GM18861 (cell line): Measurements from ENCODE around the gene ZFP91.

Experiments
- ATAC-seq: cut with Tn5 transposase; IDR thresholded peaks from one replicate; pipeline ENCODE4 v1.9.1; 2021; ENCODE audit not compliant: unreplicated experiment

The ZFP91 gene

GRCh38 chr11:58580311-58580710, 1.4 kb downstream of the ZFP91 start:
- ATAC-seq: no peak

- ATAC-seq: no peak
These were observed 3.6 kb downstream of the ZFP91 start for GRCh38 chr11:58582437-58582836.

- ATAC-seq: no peak
These were observed 8.1 kb downstream of the ZFP91 start for GRCh38 chr11:58586998-58587397.

- ATAC-seq: no peak
These were observed 12.8 kb downstream of the ZFP91 start for GRCh38 chr11:58591659-58592058.

- ATAC-seq: no peak
These were observed 14.1 kb downstream of the ZFP91 start for GRCh38 chr11:58592760-58593472.

- ATAC-seq: no peak
These were observed 16.0 kb downstream of the ZFP91 start for GRCh38 chr11:58594826-58595225.

- no peak for ATAC-seq
These were observed 17.8 kb downstream of the ZFP91 start for GRCh38 chr11:58596621-58597020.

- no peak for ATAC-seq
These were observed 18.8 kb downstream of the ZFP91 start for GRCh38 chr11:58597486-58598144.

GRCh38 chr11:58600510-58600909, 21.6 kb downstream of the ZFP91 start:
- ATAC-seq: no peak

GRCh38 chr11:58606930-58607714, 28.3 kb downstream of the ZFP91 start:
- no peak for ATAC-seq

GRCh38 chr11:58608331-58608730, 29.5 kb downstream of the ZFP91 start:
- ATAC-seq: no peak

- no peak for ATAC-seq
These were observed 30.9 kb downstream of the ZFP91 start for GRCh38 chr11:58609723-58610122.

- ATAC-seq: no peak
These were observed 34.4 kb downstream of the ZFP91 start for GRCh38 chr11:58613228-58613627.

GRCh38 chr11:58615559-58615958, 36.7 kb downstream of the ZFP91 start:
- ATAC-seq: no peak

GRCh38 chr11:58616594-58616993, 37.7 kb downstream of the ZFP91 start:
- no peak for ATAC-seq

- ATAC-seq: no peak
These were observed 39.2 kb downstream of the ZFP91 start for GRCh38 chr11:58617976-58618557.

GRCh38 chr11:58621586-58622262, 42.9 kb downstream of the ZFP91 start:
- ATAC-seq: no peak

GRCh38 chr11:58622344-58622743, 43.5 kb downstream of the ZFP91 start, which contains the start of gene CNTF:
Gene CNTF (plus strand): TSS chr11:58622665. CDS start chr11:58622753, 88 bp downstream.
- ATAC-seq: no peak

GRCh38 chr11:58625086-58625485, 46.2 kb downstream of the ZFP91 start:
- ATAC-seq: no peak

GRCh38 chr11:58625826-58626460, 47.1 kb downstream of the ZFP91 start:
- ATAC-seq: no peak
